Measurements from ENCODE around the gene ST3GAL5.
"Not testable (repeated sequence)": the region's sequence is repeated elsewhere in the genome, so short reads cannot be mapped to it uniquely, and the experiment has no call there.

The ST3GAL5 gene

GRCh38 chr2:85888684-85889626, at the start of gene ST3GAL5:
Gene ST3GAL5, minus strand, starts transcription at chr2:85888990. Its CDS starts 85 bp downstream, at chr2:85888905.
- in situ Hi-C loops (cut with MboI; ENCODE audit: low sequenced_read_pairs) = no loop called here

DNA sequence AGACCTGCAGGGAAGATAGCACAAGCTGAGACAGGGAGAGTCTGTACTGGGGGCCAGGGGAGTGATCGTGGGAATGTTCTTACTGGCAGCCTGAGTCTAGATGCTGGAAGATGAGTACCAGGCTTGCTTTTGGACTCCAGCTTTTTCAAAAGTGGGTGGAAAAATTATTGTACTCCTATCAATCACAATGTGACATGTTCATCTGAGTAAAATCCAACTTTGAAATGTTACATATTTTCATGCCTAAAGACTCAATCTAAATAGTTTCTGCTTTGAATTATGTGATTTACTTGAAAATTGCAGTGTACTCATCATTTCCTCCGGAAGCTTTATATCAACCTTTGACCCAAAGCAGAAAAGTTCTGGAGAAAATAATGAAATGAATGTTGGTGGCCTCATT, 49.7 kb upstream of the ST3GAL5 start:
- in situ Hi-C loops (cut with MboI; ENCODE audit: low sequenced_read_pairs) = no loop called here

DNA sequence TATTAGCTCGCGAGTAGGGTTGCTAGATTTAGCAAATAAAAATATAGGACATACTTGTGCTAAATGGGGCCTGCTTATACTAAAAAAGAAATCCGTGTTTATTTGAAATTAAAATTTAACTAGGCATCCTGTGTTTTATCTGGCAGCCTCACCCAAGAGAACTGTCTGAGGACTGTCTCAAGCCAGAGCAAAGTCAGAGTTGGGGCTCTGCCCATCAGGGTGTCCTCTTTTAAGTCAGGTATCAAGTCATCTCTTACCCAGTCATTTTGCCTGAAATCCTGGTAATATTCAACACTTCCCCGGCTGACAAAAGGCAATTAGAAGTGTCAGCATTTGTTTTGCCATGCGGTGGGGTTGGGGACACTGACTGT, 48.3 kb upstream of the ST3GAL5 start:
- in situ Hi-C loops (cut with MboI; ENCODE audit: low sequenced_read_pairs) = no loop called here

GRCh38 chr2:85936421-85937068, 47.8 kb upstream of the ST3GAL5 start:
- in situ Hi-C loops (cut with MboI; ENCODE audit: low sequenced_read_pairs) = no loop called here

DNA sequence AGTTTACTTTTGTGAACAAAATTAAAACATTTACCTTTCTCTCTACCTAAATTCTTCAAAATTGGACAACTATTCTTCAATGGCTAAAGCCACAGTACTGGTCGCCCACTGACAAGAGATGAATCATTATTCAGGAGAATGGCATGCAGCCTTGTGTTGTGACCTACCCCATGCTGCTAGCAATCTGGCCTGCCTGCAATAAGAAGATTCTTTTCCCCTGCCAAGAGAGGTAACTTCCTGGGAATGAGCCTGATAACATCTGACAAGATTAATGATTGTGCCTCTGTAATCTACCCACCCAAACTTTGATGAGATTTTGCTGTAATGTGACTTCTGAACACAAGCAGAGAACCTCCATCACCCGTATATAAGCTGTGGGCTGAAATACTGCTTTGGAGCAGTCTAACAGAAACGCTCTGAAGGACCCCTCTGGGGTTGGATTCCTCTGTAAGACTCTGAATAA, 47.0 kb upstream of the ST3GAL5 start:
- in situ Hi-C loops (cut with MboI; ENCODE audit: low sequenced_read_pairs) = no loop called here

DNA sequence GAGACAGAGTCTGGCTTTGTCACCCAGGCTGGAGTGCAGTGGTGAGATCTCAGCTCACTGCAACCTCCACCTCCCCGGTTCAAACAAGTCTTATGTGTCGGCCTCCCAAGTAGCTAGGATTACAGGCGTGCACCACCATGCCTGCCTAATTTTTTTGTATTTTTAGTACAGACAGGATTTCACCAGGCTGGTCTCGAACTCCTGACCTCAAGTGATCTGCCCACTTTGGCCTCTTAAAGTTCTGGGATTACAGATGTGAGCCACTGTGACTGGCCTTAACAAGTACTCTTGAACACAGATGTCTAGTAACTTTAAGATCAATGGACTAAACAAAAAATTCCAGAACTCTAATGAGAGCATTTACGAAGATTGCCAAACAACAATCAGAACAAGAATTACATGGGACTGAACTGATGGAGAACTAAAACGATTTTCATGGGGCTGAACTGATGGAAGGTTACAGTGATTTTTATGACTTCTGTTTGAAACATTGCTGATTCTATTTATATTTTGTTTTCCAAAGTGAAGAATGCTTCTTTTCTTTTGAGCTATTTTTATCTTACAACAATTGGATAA, 46.5 kb upstream of the ST3GAL5 start:
- in situ Hi-C loops (cut with MboI; ENCODE audit: low sequenced_read_pairs) = no loop called here

- in situ Hi-C loops (cut with MboI; ENCODE audit: low sequenced_read_pairs) = no loop called here
Measured at GRCh38 chr2:85933753-85934594, 45.2 kb upstream of the ST3GAL5 start.

- in situ Hi-C loops (cut with MboI; ENCODE audit: low sequenced_read_pairs) = not testable (repeated sequence)
Measured at GRCh38 chr2:85931151-85931550, 42.4 kb upstream of the ST3GAL5 start.

GRCh38 chr2:85930129-85931124, 41.6 kb upstream of the ST3GAL5 start:
- in situ Hi-C loops (cut with MboI; ENCODE audit: low sequenced_read_pairs) = no loop called here

DNA sequence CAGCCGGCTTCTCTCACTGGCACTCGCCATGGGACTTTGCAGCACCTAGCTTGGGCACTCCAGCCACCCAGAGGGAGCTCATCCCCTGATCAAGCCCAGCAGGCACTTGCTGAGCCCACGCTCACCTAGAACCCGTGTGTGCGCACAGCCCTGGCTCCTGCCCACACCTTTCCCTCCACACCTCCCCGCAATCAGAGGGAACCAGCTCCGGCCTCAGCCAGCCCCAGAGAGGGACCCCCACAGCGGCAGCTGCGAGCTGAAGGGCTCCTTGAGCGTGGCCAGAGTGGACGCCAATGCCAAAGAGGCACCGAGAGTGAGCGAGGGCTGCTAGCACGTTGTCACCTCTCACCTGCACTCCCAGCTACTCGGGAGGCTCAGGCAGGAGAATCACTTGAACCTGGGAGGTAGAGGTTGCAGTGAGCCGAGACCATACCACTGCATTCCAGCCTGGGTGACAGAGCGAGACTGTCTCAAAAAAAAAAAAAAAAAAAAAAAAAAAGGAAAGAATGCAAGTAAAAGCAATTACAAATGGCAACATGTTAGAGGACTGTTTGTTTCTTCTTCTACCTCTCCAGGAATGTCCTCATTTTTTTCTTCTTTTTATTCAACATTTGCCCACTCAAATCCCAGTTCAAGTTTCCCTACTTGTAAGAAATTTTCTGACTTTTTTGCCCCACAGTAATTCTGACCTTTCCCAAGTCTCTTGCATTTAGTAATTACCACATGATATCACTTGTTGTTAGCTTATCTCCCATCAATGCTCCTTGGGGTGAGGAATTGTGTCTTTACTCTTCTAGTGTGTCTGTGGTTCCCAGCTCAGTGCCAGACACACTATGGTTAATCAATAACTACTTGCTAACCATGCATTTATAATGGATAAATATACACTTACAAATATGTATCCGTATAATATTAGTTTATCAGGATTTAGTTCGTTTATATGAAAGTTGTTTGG, 40.6 kb upstream of the ST3GAL5 start:
- in situ Hi-C loops (cut with MboI; ENCODE audit: low sequenced_read_pairs) = no loop called here

- in situ Hi-C loops (cut with MboI; ENCODE audit: low sequenced_read_pairs) = no loop called here
Measured at GRCh38 chr2:85926931-85927661, 38.3 kb upstream of the ST3GAL5 start.

- in situ Hi-C loops (cut with MboI; ENCODE audit: low sequenced_read_pairs) = no loop called here
Measured at GRCh38 chr2:85926526-85926925, 37.7 kb upstream of the ST3GAL5 start.

- in situ Hi-C loops (cut with MboI; ENCODE audit: low sequenced_read_pairs) = no loop called here
Measured at GRCh38 chr2:85925216-85925671, 36.5 kb upstream of the ST3GAL5 start.

DNA sequence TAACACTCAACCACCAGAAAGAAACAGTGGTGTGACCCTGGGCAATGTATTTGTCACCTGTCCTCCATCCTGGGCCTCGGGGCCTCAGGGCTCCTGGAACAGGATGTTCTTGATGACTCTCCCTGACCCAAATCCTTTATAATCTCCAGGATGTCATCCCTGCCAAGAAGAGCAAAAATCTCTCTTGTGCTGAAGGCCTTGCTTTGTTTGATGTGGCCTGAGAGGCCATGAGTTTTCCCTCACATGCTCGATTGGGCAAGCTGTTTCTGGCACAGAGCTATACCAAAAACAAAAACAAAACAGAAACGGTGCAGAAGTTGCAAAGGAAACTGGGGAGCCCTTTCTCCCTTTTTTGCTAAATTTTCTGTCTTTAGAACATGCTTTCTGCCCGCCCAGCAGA, 35.7 kb upstream of the ST3GAL5 start:
- in situ Hi-C loops (cut with MboI; ENCODE audit: low sequenced_read_pairs) = no loop called here

DNA sequence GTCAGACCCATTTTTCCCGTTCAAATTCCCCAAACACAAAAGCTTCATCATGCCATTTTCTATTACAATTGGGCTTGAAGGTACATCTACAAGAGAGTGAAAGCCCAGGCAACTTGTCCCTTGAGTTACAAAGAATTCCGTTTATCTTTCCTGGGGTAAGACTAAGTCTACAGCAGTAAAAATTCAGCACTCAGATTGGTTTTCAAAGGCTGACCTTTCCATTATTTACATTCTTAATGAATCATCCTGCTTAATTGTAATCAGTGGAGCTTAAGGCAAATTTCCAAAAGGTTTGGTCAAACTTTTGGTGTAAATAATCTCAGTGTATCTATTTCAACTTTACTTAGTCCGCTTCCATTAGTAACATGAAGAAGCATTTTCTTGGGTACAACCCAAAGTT, 33.4 kb upstream of the ST3GAL5 start:
- in situ Hi-C loops (cut with MboI; ENCODE audit: low sequenced_read_pairs) = no loop called here

GRCh38 chr2:85921659-85922058, 32.9 kb upstream of the ST3GAL5 start:
- in situ Hi-C loops (cut with MboI; ENCODE audit: low sequenced_read_pairs) = no loop called here

DNA sequence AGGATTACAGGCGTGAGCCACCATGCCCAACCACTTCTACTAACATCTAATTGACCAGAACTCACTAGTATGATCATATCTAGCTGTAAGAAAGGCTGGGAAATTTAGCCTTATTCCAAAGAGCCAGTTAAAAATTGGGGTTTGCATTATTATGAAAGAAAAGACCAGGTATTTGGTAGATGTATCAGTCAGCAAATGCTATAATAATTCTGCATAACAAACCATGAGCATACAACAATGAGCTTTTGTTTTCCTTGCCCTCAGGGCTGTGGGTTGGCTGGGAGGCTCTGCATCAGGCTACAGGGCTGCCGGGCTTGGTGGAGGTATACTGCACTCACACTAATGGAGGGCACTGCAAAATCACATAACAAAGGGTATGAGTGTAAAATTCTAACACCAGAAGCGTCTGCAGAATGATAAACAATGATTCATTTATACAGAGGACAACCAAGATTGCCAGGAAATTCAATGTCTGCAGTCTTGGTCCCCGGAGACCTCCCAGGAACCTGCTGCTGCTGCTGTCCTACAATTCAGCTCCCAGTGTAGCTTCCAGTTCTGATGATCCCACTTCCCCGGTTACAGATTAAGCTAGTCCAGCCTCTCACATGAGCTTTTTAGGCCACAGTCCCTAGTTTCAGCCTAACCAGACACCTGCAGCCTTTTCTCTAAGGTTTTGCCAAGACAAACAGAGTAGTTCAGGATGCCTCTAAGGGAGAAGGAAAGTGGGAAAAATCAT, 32.2 kb upstream of the ST3GAL5 start:
- in situ Hi-C loops (cut with MboI; ENCODE audit: low sequenced_read_pairs) = no loop called here

All from HL-60/S4 treated with retinoic acid at 250 ng/mL for 4 days and 3 days (cell line).